RWPE1 (cell line): ENCODE data around the gene SPRR2D.

Experiments used
- CTCF ChIA-PET: fragments of 350-600 bp; sonication (Branson Sonifier 250); formaldehyde crosslinking; extraction: SDS; loops from one replicate; lab custom pipeline; 2021; lab: Yijun Ruan, JAX
- POLR2A ChIA-PET: fragments of 400-600 bp; formaldehyde crosslinking; extraction: SDS; loops from one replicate; lab custom pipeline; 2020; ENCODE audit warnings: antibody characterized with exemption; ENCODE audit not compliant: low non-redundant PET; lab: Yijun Ruan, JAX
- DNase-seq: peaks from one replicate; pipeline ENCODE4 v3.0.0; 2012; ENCODE audit warnings: low spot score
- H3K27ac ChIP-seq: fragments of 450-650 bp; 2 replicates; pipeline ENCODE4 v1.5.1; 2017
- TF ChIP-seq, protein P1 (sequence below): fragments of 450-650 bp; conservative IDR thresholded peaks from 2 replicates; pipeline ENCODE4 v1.5.1; 2017; ENCODE audit warnings: low read depth, mild to moderate bottlenecking

The SPRR2D gene

DNA sequence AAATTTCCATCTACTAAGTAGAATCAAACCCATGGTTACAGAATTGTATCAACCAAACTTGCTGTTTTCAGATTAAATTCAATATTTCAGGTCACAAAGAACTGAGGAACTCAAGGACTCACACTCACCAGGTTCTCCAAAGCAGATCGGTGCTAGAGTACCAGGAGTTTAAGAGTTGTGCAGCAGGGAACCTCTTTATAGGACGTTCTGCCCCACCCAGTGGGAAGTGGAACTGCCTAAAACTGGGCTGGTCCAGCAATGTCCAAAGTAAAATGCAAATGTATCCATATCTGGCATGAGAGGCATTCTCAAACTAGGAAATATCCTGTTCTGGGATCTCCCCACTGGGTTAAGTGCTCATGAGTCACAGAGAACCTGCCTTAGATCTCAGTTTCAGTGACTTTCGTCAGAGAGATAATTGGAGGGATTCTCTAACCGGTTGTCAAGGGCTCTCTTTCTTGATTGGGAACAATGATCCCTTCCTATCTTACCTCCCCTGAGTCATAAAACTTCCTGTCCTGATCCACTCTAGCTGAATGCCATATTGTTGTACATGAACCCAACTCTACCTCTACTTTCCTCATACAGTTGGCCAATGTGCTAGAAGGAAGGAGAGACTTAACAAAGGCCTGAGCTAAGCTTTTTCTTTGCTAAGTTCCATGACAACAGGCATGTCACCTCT lies at the start of gene SPRR2D:
TSS of gene SPRR2D (minus strand) at position 171 of the 682 bp plus-strand sequence. CDS start 774 bp downstream, outside the sequence.
- DNase-seq = no peak
- POLR2A ChIA-PET = no interaction called here
- H3K27ac ChIP-seq = no peak within 1 kb of the TSS
- CTCF ChIA-PET = no interaction called here
- TF ChIP-seq, protein P1, sequence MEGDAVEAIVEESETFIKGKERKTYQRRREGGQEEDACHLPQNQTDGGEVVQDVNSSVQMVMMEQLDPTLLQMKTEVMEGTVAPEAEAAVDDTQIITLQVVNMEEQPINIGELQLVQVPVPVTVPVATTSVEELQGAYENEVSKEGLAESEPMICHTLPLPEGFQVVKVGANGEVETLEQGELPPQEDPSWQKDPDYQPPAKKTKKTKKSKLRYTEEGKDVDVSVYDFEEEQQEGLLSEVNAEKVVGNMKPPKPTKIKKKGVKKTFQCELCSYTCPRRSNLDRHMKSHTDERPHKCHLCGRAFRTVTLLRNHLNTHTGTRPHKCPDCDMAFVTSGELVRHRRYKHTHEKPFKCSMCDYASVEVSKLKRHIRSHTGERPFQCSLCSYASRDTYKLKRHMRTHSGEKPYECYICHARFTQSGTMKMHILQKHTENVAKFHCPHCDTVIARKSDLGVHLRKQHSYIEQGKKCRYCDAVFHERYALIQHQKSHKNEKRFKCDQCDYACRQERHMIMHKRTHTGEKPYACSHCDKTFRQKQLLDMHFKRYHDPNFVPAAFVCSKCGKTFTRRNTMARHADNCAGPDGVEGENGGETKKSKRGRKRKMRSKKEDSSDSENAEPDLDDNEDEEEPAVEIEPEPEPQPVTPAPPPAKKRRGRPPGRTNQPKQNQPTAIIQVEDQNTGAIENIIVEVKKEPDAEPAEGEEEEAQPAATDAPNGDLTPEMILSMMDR = no peak

DNA sequence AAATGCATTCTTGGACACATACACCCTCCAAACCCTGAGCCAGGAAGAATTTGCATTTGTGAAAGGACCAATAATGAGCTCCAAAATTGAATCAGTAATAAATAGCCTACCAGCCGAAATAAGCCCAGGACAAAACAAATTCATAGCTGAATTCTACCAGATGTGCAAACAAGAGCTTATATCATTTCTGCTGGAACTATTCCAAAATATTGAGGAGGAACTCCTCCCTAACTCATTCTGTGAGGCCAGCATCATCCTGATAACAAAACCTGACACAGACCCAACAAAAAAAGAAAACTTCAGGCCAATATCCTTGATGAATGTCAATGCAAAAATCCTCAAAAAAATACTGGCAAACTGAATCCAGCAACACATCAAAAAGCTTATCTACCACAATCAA lies 46.7 kb upstream of the SPRR2D start:
- POLR2A ChIA-PET = no interaction called here
- H3K27ac ChIP-seq = no peak overlapping the region
- TF ChIP-seq, protein P1 = no peak
- CTCF ChIA-PET = interaction anchor here (0.6 kb wide), 1 partner anchor 55 kb away, joined by 8 read pairs; no protein-coding TSS in a partner anchor
- DNase-seq = no peak

DNA sequence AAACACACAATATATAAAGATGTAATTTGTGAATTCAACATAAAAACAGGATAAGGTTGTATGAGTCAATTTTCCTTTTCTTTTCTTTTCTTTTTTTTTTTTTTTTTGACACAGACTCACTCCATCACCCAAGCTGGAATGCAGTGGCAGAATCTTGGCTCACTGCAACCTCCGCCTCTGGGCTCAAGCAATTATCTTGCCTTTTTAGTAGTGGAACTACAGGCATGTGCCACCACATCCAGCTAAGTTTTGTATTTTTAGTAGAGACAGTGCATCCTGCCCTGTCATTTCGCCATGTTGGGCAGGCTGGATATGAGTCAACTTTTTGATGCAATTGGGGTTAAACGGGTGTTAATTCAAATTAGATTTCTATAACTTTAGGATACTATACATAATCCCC lies 40.8 kb upstream of the SPRR2D start:
- TF ChIP-seq, protein P1 = no peak
- ChIA-PET CTCF (no interaction called here), POLR2A (no interaction called here)
- no peak overlapping the region for H3K27ac ChIP-seq
- DNase-seq = no peak

DNA sequence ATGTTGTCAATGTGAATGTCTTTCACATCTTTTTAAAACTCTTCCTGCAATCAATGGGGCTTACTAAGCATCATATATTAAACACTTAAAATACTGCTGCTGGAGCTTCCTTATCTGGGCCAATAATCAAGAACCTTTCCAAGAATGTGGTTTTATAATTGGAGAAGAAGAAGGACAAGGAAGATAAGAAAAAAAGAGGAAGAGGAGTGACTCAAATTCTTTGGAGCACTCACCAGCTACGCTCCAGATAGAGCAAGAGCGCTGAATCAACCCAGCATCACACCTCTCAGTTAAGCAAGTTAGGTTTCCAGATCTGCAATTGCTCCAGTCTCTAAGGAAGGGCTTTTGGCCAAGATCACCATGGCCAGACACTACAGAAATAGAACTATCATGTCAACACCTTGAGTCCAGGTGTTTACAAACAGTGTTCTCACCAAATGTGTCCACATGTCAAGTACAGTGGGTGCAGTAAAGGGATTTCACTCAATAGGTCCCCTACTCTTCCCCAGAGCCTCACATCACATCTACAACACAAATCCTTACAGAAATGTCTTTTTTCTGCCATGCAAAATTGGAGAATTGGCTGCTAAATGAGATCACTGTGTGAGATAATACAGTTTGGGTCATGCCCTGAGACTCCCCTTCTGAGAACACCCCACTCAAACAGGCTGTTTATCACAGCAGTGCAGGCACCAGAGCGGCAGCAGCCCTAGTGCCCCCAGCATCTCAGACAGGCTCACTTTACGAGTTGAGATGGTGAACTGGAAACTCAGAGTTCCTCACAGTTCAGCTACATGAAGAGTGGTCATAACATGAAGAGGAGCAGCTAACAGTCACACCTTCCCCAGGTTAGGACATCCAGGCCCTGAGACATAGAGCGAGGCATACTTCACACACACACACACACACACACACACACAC lies 32.1 kb upstream of the SPRR2D start:
- POLR2A ChIA-PET = no interaction called here
- H3K27ac ChIP-seq = no peak overlapping the region
- CTCF ChIA-PET = no interaction called here
- TF ChIP-seq, protein P1 = no peak
- DNase-seq = no peak

DNA sequence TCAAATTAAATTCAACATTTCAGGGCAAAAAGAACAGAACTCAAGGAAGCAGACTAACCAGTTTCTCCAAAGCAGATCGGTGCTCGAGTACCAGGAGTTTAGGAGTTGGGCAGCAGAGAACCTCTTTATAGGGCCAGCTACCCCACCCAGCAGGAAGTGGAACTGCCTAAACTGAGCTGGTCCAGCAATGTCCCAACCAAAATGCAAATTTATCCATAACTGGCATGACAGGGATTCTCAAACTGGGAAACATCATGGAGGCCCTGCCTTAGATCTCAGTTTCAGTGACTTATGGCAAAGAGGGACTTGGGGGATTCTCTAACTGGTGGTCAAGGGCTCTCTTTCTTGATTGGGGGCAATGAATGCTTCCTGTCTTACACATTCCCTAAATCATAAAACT lies 30.6 kb upstream of the SPRR2D start, which contains the start of gene SPRR2B:
TSS of gene SPRR2B (minus strand) at position 101 of the 400 bp plus-strand sequence. CDS start 772 bp downstream, outside the sequence.
- no peak for DNase-seq
- TF ChIP-seq, protein P1 = no peak
- no peak within 1 kb of the TSS for H3K27ac ChIP-seq
- POLR2A ChIA-PET = no interaction called here
- CTCF ChIA-PET = interaction anchor here (0.6 kb wide), 1 partner anchor 118 kb away, joined by 5 read pairs; no protein-coding TSS in a partner anchor

DNA sequence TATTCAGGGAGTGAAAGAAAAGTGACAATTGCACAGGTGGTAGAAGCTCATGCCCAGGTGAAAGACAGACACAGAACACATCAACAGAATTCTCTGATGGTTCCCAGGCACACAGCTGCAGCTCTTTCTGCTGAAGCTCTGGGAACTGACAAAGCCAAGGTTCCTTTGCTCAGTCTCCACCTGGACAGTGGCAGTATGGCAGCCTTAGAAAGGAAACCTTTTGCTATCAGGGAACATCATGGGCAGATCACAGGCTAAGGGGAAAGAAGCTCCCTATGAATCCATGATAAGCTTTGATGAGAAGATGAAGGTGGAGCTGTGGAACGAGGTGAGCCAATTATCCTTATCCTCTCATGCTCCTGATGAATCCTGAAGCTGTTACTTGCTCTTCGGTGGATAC lies 29.3 kb upstream of the SPRR2D start:
- DNase-seq = no peak
- no peak overlapping the region for H3K27ac ChIP-seq
- TF ChIP-seq, protein P1 = no peak
- ChIA-PET POLR2A (no interaction called here), CTCF (no interaction called here)
